Activated naive CD4-positive, alpha-beta T cell treated with anti-CD3 and anti-CD28 coated beads, Interleukin-2, amount 10 ng/mL, durations not matched to agents 7 days and 5 days (primary cell): Measurements from ENCODE around the gene RPS16.
A peak's percentile ranks its signal among the peaks of the same experiment; 100 is the strongest.

ENCODE experiments used
- CTCF ChIA-PET: fragments of 350-600 bp; sonication (Branson Sonifier 250); formaldehyde crosslinking; loops from one replicate; lab custom pipeline; 2021; ENCODE audit warnings: antibody characterized with exemption; lab: Charles Lee
- DNase-seq: peaks from one replicate; pipeline ENCODE4 v3.0.0-alpha.2; 2020
- H3K27ac Mint-ChIP-seq: one replicate; pipeline ENCODE4 v1.8.0; 2021; ENCODE audit warnings: mild to moderate bottlenecking, moderate library complexity, mixed read lengths
- H3K27me3 Mint-ChIP-seq: one replicate; pipeline ENCODE4 v1.8.0; 2021; ENCODE audit warnings: mild to moderate bottlenecking, mixed read lengths
- H3K36me3 Mint-ChIP-seq: one replicate; pipeline ENCODE4 v1.8.0; 2021; ENCODE audit warnings: mixed read lengths
- H3K4me1 Mint-ChIP-seq: one replicate; pipeline ENCODE4 v1.8.0; 2021; ENCODE audit warnings: mixed read lengths
- H3K4me3 Mint-ChIP-seq: one replicate; pipeline ENCODE4 v1.8.0; 2021; ENCODE audit warnings: mild to moderate bottlenecking, moderate library complexity, mixed read lengths
- H3K9me3 Mint-ChIP-seq: one replicate; pipeline ENCODE4 v1.8.0; 2021; ENCODE audit warnings: mixed read lengths

The RPS16 gene

GRCh38 chr19:39411081-39411831 is 24.5 kb downstream of the RPS16 start:
- peak overlapping the region; percentile 92 for H3K27ac Mint-ChIP-seq
- CTCF ChIA-PET: interaction anchor here (0.7 to 2.3 kb wide), 12 partner anchors 9 to 286 kb away, joined by 3 to 96 read pairs (median 4); partner anchors contain the start of genes MED29, PAF1, RPS16 and SAMD4B
- peaks cover 38% of the 10 kb centered on the region for H3K4me1 Mint-ChIP-seq
- H3K9me3 Mint-ChIP-seq: no peaks in the 10 kb centered on the region
- peaks cover 10% of the 10 kb centered on the region for H3K27me3 Mint-ChIP-seq
- H3K4me3 Mint-ChIP-seq: peak overlapping the region; percentile 90
- DNase-seq: peak; percentile 45
- H3K36me3 Mint-ChIP-seq: peaks cover 48% of the 10 kb centered on the region

- peak overlapping the region; percentile 90 for H3K4me3 Mint-ChIP-seq
- H3K9me3 Mint-ChIP-seq: no peaks in the 10 kb centered on the region
- H3K36me3 Mint-ChIP-seq: peaks cover 48% of the 10 kb centered on the region
- peak overlapping the region; percentile 92 for H3K27ac Mint-ChIP-seq
- H3K4me1 Mint-ChIP-seq: peaks cover 40% of the 10 kb centered on the region
- CTCF ChIA-PET: interaction anchor here (1.4 to 2.3 kb wide), 5 partner anchors 9 to 68 kb away, joined by 4 to 96 read pairs (median 17); partner anchors contain the start of genes MED29, PAF1, RPS16 and SAMD4B
- peaks cover 10% of the 10 kb centered on the region for H3K27me3 Mint-ChIP-seq
- DNase-seq: no peak
These were observed 25.0 kb downstream of the RPS16 start for GRCh38 chr19:39410831-39411080.

GRCh38 chr19:39410017-39410830 is 25.5 kb downstream of the RPS16 start:
- Mint-ChIP-seq H3K27me3 (peaks cover 10% of the 10 kb centered on the region), H3K27ac (peak overlapping the region; percentile 92), H3K4me1 (peaks cover 42% of the 10 kb centered on the region), H3K9me3 (no peaks in the 10 kb centered on the region), H3K4me3 (peak overlapping the region; percentile 90), H3K36me3 (peaks cover 48% of the 10 kb centered on the region)
- DNase-seq: peak; percentile 80
- CTCF ChIA-PET: no interaction called here

GRCh38 chr19:39409208-39410016 is 26.3 kb downstream of the RPS16 start:
- Mint-ChIP-seq H3K4me1 (peaks cover 47% of the 10 kb centered on the region), H3K36me3 (peaks cover 45% of the 10 kb centered on the region)

GRCh38 chr19:39408392-39409207 is 27.1 kb downstream of the RPS16 start:
- H3K4me1 Mint-ChIP-seq: peaks cover 47% of the 10 kb centered on the region
- CTCF ChIA-PET: interaction anchor here (3.8 kb wide), 1 partner anchor 11 kb away, joined by 32 read pairs; no protein-coding TSS in a partner anchor
- peaks cover 10% of the 10 kb centered on the region for H3K27me3 Mint-ChIP-seq
- H3K27ac Mint-ChIP-seq: peak overlapping the region; percentile 98
- H3K9me3 Mint-ChIP-seq: no peaks in the 10 kb centered on the region
- peak overlapping the region; percentile 78 for H3K4me3 Mint-ChIP-seq
- peak; percentile 40 for DNase-seq
- H3K36me3 Mint-ChIP-seq: peaks cover 37% of the 10 kb centered on the region

More at GRCh38 chr19:39409208-39410016, 26.3 kb downstream of the RPS16 start:
- CTCF ChIA-PET: interaction anchor here (3.8 kb wide), 1 partner anchor 12 kb away, joined by 32 read pairs; no protein-coding TSS in a partner anchor
- Mint-ChIP-seq H3K9me3 (no peaks in the 10 kb centered on the region), H3K4me3 (peak overlapping the region; percentile 90), H3K27ac (peak overlapping the region; percentile 98), H3K27me3 (peaks cover 10% of the 10 kb centered on the region)
- DNase-seq: peak; percentile 89

GRCh38 chr19:39407660-39408391 is 27.9 kb downstream of the RPS16 start:
- peak; percentile 90 for DNase-seq
- Mint-ChIP-seq H3K36me3 (peaks cover 37% of the 10 kb centered on the region), H3K27ac (peak overlapping the region; percentile 98), H3K4me3 (peak overlapping the region; percentile 78), H3K9me3 (no peaks in the 10 kb centered on the region), H3K27me3 (peaks cover 10% of the 10 kb centered on the region), H3K4me1 (peaks cover 48% of the 10 kb centered on the region)
- CTCF ChIA-PET: interaction anchor here (3.8 kb wide), 1 partner anchor 10 kb away, joined by 32 read pairs; no protein-coding TSS in a partner anchor

- Mint-ChIP-seq H3K36me3 (peaks cover 37% of the 10 kb centered on the region), H3K27me3 (peaks cover 10% of the 10 kb centered on the region), H3K4me1 (peaks cover 53% of the 10 kb centered on the region), H3K9me3 (no peaks in the 10 kb centered on the region), H3K27ac (peak overlapping the region; percentile 98), H3K4me3 (peak overlapping the region; percentile 78)
- CTCF ChIA-PET: interaction anchor here (3.8 kb wide), 1 partner anchor 9 kb away, joined by 32 read pairs; no protein-coding TSS in a partner anchor
- no peak for DNase-seq
These were observed 28.4 kb downstream of the RPS16 start for GRCh38 chr19:39407410-39407659.

GRCh38 chr19:39406656-39407409 is 28.9 kb downstream of the RPS16 start, which contains the start of gene ZFP36:
Gene ZFP36 (plus strand): TSS chr19:39406847. CDS start chr19:39406905, 58 bp downstream.
- Mint-ChIP-seq H3K27ac (peak within 1 kb of the TSS; percentile 98), H3K27me3 (peaks cover 6% of the 10 kb centered on the region), H3K4me1 (peaks cover 53% of the 10 kb centered on the region), H3K4me3 (peak within 1 kb of the TSS; percentile 78), H3K36me3 (peaks cover 34% of the 10 kb centered on the region), H3K9me3 (no peaks in the 10 kb centered on the region)
- peak; percentile 91 for DNase-seq
- CTCF ChIA-PET: interaction anchor here (3.8 kb wide), 1 partner anchor 9 kb away, joined by 32 read pairs; no protein-coding TSS in a partner anchor

GRCh38 chr19:39405958-39406655 is 29.6 kb downstream of the RPS16 start:
- peaks cover 31% of the 10 kb centered on the region for H3K36me3 Mint-ChIP-seq

GRCh38 chr19:39405261-39405957 is 30.3 kb downstream of the RPS16 start:
- Mint-ChIP-seq H3K27ac (peak overlapping the region; percentile 89), H3K9me3 (no peaks in the 10 kb centered on the region), H3K36me3 (peaks cover 25% of the 10 kb centered on the region), H3K4me1 (peaks cover 52% of the 10 kb centered on the region), H3K27me3 (peaks cover 6% of the 10 kb centered on the region), H3K4me3 (peak overlapping the region; percentile 78)
- CTCF ChIA-PET: no interaction called here
- no peak for DNase-seq

More at GRCh38 chr19:39405958-39406655, 29.6 kb downstream of the RPS16 start:
- H3K9me3 Mint-ChIP-seq: no peaks in the 10 kb centered on the region
- peak; percentile 91 for DNase-seq
- peaks cover 6% of the 10 kb centered on the region for H3K27me3 Mint-ChIP-seq
- H3K4me3 Mint-ChIP-seq: peak overlapping the region; percentile 78
- H3K4me1 Mint-ChIP-seq: peaks cover 53% of the 10 kb centered on the region
- CTCF ChIA-PET: interaction anchor here (3.8 kb wide), 1 partner anchor 8 kb away, joined by 32 read pairs; no protein-coding TSS in a partner anchor
- H3K27ac Mint-ChIP-seq: peak overlapping the region; percentile 89
